Uterus (tissue), 2 donors: Measurements from ENCODE around the gene SYTL2.

Experiments
- CTCF ChIP-seq, 4 experiments: fragments of 200-600 bp in 2 of 4; fragments of 450-650 bp in 2 of 4; sonication (generic) in 2 of 4; IDR thresholded peaks; one replicate each; pipeline ENCODE4 v1.5.1; 2016 to 2019; ENCODE audit warnings: antibody characterized with exemption in 4 of 4, mild to moderate bottlenecking in 2 of 4, moderate library complexity in 1 of 4
- POLR2A ChIP-seq, 2 donors: fragments of 450-650 bp; IDR thresholded peaks; one replicate each; pipeline ENCODE4 v1.6.1; 2016; ENCODE audit warnings: antibody characterized with exemption in 2 of 2, mild to moderate bottlenecking in 1 of 2, moderate library complexity in 1 of 2

GRCh38 chr11:85647604-85648299 is 163.2 kb downstream of the SYTL2 start, which contains the start of gene TMEM126A:
- TF ChIP-seq CTCF (IDR thresholded peaks at IDR 0.05) (no peak), POLR2A (IDR thresholded peaks at IDR 0.05) (peak; percentile 54 to 62)
